ENCODE results near the gene POLR1E.

The POLR1E gene

DNA sequence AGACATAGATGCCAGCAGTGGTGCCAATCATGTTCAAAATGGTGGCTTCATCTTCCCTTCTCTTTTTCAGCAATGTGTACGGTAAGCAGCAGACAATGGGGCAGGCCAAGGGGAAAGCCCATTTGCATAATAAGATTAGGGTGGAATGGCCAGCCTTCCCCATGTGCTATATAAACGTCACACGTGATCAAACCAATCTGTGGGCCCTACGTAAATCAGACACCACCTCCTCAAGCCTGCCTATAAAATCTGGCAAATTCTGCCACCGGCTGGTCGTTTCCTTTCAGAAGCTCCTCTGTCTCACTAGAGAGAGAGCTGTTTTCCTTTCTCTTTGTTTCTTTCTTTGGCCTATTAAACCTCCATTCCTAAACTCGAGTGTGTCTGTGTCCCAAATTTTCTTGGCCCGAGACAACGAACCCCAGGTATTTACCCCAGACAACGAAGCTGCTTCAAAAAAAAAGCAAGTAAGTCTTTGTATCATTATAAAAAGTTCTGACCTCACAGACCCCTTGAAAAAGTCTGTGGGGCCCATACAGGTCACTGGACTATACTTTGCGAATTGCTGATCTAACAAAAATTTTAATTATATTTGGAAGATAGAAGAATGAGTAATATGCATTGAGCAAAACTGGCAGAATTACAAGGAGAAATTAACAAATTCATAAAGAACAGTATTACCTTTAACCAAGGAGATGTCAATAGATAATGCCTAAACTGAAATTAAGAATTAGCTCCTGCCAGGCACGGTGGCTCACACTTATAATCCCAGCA, 35.7 kb upstream of the POLR1E start:
- no peak overlapping the region for H3K4me3 ChIP-seq (ENCODE audit: control insufficient read depth, low read depth, low read length)
- no peak for DNase-seq (ENCODE audit: low read depth)
- TF ChIP-seq CTCF (conservative IDR thresholded peaks at IDR 0.05; ENCODE audit: control insufficient read depth, insufficient read depth, low read depth, low read length) = no peak

DNA sequence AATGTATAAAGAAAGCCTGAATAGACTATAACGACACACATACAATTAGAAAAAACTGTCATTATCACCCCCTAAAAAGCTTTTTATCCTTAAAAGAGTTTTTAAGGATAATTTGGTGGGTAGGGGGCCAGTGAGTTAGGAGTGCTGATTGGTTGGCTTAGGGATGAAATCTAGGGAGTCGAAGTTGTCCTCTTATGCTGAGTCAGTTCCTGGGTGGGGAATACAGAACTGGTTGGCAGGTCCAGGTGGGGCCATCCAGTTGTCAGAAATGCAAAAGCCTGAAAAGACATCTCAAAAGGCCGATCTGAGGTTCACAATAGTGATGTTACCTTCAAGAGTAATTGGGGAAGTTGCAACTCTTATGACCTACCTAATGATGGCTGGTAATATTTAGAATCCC, 34.1 kb upstream of the POLR1E start:
- TF ChIP-seq CTCF (conservative IDR thresholded peaks at IDR 0.05; ENCODE audit: control insufficient read depth, insufficient read depth, low read depth, low read length) = no peak
- no peak for DNase-seq (ENCODE audit: low read depth)
- no peak overlapping the region for H3K4me3 ChIP-seq (ENCODE audit: control insufficient read depth, low read depth, low read length)

DNA sequence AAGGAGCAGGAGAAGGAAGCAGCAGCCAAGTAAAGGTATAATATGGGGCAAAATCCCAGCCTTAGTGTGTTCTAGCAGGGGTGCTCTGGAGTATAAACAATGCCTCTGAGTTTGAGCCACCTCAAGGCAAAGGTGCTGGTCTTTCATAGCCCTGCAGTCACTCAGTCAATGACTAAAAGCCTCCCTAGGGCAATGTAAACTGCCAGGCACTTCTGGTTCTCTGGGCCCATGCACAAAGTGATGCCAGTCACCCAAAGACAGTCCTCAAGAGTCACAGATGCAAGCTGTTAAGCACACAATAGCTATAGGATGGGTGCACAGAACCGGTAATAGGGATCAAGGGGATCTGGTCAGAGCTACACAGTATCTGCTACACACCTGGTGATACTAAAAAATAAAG, 33.1 kb upstream of the POLR1E start:
- TF ChIP-seq CTCF (conservative IDR thresholded peaks at IDR 0.05; ENCODE audit: control insufficient read depth, insufficient read depth, low read depth, low read length) = no peak
- DNase-seq (ENCODE audit: low read depth) = no peak
- no peak overlapping the region for H3K4me3 ChIP-seq (ENCODE audit: control insufficient read depth, low read depth, low read length)

GRCh38 chr9:37453827-37454226, 31.9 kb upstream of the POLR1E start:
- no peak for TF ChIP-seq CTCF (conservative IDR thresholded peaks at IDR 0.05; ENCODE audit: control insufficient read depth, insufficient read depth, low read depth, low read length)
- no peak overlapping the region for H3K4me3 ChIP-seq (ENCODE audit: control insufficient read depth, low read depth, low read length)

GRCh38 chr9:37454238-37454637, 31.5 kb upstream of the POLR1E start:
- no peak overlapping the region for H3K4me3 ChIP-seq (ENCODE audit: control insufficient read depth, low read depth, low read length)
- DNase-seq (ENCODE audit: low read depth) = no peak
- no peak for TF ChIP-seq CTCF (conservative IDR thresholded peaks at IDR 0.05; ENCODE audit: control insufficient read depth, insufficient read depth, low read depth, low read length)

More at GRCh38 chr9:37453827-37454226, 31.9 kb upstream of the POLR1E start:
- DNase-seq (ENCODE audit: low read depth) = no peak

- no peak for TF ChIP-seq CTCF (conservative IDR thresholded peaks at IDR 0.05; ENCODE audit: control insufficient read depth, insufficient read depth, low read depth, low read length)
- H3K4me3 ChIP-seq (ENCODE audit: control insufficient read depth, low read depth, low read length) = no peak overlapping the region
- DNase-seq (ENCODE audit: low read depth) = no peak
These were observed 29.7 kb upstream of the POLR1E start for GRCh38 chr9:37455884-37456647.

All from fibroblast of mammary gland (primary cell).